SK-N-MC (cell line): ENCODE results near the gene JRKL.

Experiments
- EZH2 ChIP-seq: fragments of 200-600 bp; sonication (generic); IDR thresholded peaks from one replicate; pipeline ENCODE4 v1.6.1; 2017; ENCODE audit warnings: antibody characterized with exemption
- FOXP2 ChIP-seq: optimal IDR thresholded peaks from 2 replicates; pipeline ENCODE3; 2011; ENCODE audit warnings: mild to moderate bottlenecking, moderate library complexity; ENCODE audit not compliant: insufficient read depth; ENCODE audit errors: extremely low read length, control extremely low read depth
- POLR2AphosphoS5 ChIP-seq: IDR thresholded peaks from 2 replicates; pipeline ENCODE4 v1.6.1; 2012; ENCODE audit warnings: mild to moderate bottlenecking, low read depth, low read length, borderline replicate concordance

- TF ChIP-seq POLR2AphosphoS5 (no peak), EZH2 (no peak), FOXP2 (no peak)
These were observed 32.0 kb upstream of the JRKL start for GRCh38 chr11:96357794-96358193.
